ENCODE measurements around the gene CBFB.

DNA sequence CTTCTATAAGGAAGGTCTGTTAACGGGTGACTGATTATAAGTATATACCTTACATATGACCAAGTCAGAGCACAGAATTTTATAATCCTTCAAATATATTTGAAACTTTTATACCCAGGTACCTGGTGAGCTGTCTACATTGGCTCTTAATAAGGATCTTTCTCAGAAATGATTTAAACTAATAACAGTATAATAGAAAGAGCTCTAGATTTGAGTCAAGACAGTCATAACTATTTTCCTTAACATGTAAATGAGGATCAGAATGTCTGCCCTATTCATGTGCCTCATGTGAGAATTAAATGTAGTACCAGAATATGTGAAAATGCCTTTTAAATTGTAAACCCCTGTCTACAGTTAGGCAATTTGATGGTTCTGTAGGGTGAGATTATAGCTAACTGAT lies 14.5 kb downstream of the CBFB start:
- TF ChIP-seq, protein P1, sequence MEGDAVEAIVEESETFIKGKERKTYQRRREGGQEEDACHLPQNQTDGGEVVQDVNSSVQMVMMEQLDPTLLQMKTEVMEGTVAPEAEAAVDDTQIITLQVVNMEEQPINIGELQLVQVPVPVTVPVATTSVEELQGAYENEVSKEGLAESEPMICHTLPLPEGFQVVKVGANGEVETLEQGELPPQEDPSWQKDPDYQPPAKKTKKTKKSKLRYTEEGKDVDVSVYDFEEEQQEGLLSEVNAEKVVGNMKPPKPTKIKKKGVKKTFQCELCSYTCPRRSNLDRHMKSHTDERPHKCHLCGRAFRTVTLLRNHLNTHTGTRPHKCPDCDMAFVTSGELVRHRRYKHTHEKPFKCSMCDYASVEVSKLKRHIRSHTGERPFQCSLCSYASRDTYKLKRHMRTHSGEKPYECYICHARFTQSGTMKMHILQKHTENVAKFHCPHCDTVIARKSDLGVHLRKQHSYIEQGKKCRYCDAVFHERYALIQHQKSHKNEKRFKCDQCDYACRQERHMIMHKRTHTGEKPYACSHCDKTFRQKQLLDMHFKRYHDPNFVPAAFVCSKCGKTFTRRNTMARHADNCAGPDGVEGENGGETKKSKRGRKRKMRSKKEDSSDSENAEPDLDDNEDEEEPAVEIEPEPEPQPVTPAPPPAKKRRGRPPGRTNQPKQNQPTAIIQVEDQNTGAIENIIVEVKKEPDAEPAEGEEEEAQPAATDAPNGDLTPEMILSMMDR (conservative IDR thresholded peaks at IDR 0.05; ENCODE audit: low read depth, low read length), result no peak
- TF ChIP-seq RCOR1 (IDR thresholded peaks at IDR 0.05; ENCODE audit: insufficient replicate concordance, low read length), result no peak
- TF ChIP-seq RAD21 (IDR thresholded peaks at IDR 0.05; ENCODE audit: low read length), result no peak
- TF ChIP-seq BHLHE40 (IDR thresholded peaks at IDR 0.05; ENCODE audit: low read depth, low read length), result no peak
- no peak for TF ChIP-seq CEBPB (IDR thresholded peaks at IDR 0.05; ENCODE audit: low read depth, low read length)
- no peak for TF ChIP-seq RFX5 (IDR thresholded peaks at IDR 0.05; ENCODE audit: low read depth, low read length)
- no peak for TF ChIP-seq POLR2A (IDR thresholded peaks at IDR 0.05; ENCODE audit: low read depth, low read length)
- no peak for TF ChIP-seq MAZ (IDR thresholded peaks at IDR 0.05; ENCODE audit: borderline replicate concordance, low read depth, low read length)
- TF ChIP-seq SMC3 (IDR thresholded peaks at IDR 0.05; ENCODE audit: low read depth, low read length), result no peak
- TF ChIP-seq, protein P2, sequence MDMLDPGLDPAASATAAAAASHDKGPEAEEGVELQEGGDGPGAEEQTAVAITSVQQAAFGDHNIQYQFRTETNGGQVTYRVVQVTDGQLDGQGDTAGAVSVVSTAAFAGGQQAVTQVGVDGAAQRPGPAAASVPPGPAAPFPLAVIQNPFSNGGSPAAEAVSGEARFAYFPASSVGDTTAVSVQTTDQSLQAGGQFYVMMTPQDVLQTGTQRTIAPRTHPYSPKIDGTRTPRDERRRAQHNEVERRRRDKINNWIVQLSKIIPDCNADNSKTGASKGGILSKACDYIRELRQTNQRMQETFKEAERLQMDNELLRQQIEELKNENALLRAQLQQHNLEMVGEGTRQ (IDR thresholded peaks at IDR 0.05; ENCODE audit: low read depth, low read length), result no peak
- no peak for TF ChIP-seq FOS (IDR thresholded peaks at IDR 0.05; ENCODE audit: low read depth, low read length)
- TF ChIP-seq MAFK (IDR thresholded peaks at IDR 0.05; ENCODE audit: low read depth, low read length), result no peak
- no peak for TF ChIP-seq NFE2L2 (IDR thresholded peaks at IDR 0.05; ENCODE audit: low read depth, low read length)
- TF ChIP-seq MXI1 (IDR thresholded peaks at IDR 0.05; ENCODE audit: borderline replicate concordance, low read depth, low read length), result no peak

Measured in IMR-90 (cell line).